ENCODE measurements around the gene VCAN.

VCAN gene

DNA sequence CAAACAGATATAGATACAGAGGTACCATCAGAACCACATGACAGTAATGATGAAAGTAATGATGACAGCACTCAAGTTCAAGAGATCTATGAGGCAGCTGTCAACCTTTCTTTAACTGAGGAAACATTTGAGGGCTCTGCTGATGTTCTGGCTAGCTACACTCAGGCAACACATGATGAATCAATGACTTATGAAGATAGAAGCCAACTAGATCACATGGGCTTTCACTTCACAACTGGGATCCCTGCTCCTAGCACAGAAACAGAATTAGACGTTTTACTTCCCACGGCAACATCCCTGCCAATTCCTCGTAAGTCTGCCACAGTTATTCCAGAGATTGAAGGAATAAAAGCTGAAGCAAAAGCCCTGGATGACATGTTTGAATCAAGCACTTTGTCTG is 69.2 kb downstream of the VCAN start:
- no peak for DNase-seq

DNA sequence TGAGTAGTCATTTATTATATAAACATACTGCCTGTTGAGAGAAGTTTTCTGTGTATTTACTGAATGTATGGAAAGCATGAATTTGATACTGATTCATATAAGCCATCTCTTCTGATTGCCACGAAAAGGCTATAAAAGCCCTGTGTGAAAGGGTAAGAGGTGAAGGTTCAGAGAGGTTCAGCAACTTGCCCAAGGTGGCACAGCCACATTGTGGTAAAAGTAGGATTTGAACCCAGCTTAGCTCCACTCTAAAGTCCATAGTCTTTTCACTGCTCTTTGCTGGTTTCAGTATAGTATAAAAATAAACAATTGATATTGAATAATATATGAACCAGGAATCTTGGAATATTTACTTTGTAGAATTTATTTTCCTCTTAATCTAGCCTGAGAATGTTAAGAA is 71.3 kb downstream of the VCAN start:
- DNase-seq: no peak

DNA sequence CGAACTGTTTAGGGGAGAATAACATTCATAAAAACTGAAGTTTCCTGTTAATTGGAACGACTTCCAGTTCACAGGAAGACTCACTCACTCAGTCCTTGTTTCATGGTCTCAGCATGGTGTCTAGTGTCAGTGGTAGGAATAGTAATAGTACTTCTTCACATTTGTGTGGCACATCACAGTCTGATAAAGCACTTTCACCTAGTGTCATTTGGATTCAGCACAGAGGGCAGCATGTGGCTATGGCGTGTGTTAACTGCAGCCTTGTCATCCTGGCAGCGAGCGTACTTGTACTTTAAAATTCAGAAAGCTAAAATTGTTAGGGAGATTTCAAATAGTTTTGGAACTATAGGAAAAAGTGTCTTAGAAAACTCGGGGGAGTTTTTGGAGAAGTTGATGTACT is 72.4 kb downstream of the VCAN start:
- no peak for DNase-seq

DNA sequence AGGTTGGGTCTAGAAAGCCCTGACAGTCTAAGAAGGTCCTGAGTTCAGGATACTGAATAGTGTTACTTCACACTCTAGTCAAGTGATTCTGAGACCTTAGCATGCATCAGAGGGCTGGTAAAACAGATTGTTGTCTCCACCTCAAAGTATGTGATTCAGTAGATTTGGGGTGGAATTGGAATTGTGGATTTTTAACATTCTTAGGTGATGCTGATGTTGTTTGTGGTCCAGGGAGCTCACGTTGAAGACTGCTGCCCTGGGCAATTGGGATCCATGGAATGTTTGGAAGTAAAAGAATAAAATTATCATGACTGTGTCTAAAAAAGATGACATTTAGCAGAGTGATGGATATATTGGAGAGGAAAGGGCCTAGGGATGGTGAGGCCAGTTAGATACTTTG is 75.6 kb downstream of the VCAN start:
- no peak for DNase-seq

DNA sequence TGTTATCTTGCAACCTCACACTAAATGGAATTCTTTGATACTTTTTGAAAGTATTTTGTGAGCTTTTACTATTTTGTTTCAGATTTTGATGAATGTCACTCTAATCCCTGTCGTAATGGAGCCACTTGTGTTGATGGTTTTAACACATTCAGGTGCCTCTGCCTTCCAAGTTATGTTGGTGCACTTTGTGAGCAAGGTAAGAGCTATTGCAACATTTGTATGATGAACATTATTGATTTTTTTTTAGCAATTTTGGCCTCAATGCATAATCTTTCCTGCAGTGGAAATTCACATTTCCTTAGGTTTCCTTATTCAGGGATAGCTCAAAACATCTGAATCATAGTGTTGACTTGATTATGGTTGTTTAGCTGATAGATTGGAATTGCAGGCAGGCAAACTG is 76.3 kb downstream of the VCAN start:
- no peak for DNase-seq

DNA sequence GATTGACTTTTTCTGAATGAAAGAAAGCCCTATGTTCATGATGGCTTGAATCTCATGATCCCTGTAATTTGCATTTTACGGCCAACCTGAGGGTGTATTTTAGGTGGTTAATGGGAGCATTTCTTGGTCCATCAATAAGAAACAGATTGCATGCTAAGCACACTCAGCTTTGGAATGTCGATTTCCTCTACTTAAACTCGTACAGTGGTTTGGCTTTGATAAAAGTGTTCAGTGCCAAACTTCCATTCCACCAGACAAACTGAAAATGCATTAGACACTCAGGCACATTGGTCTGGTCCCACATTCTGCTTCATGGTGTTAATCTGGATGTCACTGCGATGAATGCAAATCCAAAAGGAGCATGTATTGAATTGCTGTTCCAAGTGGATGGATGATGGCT is 77.0 kb downstream of the VCAN start:
- no peak for DNase-seq

DNA sequence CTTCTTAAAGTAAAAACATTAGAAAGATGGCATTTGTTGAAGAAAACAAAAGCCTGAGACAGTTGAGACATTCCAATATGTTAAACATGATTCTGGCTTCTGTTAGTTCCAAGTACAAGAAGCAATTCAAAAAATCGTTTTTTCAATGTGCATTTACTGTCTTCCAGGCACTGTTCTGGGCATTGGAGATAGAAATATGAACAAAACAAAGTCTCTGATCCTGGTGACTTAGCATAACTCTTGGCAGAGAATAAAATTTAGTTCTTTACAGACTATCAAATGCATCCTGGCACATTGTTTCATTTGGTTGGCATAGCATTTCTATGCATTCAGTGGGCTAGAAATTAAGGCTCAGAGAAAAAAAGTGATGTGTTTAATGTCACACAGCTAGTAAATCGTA is 77.5 kb downstream of the VCAN start:
- no peak for DNase-seq

DNA sequence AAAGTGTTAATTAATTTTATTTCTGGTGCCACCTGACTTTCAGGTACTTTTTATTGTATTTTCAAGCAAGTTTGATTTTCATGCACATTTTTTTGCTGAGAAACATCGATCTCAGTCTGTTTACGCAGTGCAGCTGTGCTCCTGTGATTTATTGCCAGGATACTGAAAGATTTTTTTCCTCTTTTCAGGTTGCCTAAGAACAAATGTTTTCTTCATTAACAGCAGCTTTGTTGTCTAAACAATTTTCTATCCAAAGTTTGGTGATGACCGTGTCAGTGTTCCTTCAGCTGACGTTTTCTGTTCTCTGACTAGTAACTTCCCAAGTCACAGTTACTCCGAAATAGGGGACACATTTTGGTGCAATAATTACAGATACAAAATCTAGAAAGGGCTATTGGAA is 78.1 kb downstream of the VCAN start:
- DNase-seq: no peak

DNA sequence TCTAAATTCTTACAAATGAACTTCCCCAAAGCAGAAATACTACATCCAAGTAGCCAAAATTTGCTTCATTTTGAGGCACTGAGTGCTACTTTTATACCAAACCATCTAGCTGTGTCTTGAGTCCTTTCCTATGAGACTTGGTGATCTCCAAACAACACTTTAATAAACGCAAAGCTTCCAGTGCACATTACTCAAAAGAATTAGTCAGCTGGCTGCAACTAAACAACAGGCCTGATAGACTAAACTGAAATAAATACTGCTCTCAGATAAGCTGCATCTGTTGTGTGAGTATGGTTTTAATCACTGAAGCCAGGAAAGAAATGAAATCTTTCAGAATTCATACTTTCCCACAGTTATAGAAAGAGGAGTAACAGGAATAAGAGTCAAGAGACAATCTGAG is 80.3 kb downstream of the VCAN start:
- no peak for DNase-seq

DNA sequence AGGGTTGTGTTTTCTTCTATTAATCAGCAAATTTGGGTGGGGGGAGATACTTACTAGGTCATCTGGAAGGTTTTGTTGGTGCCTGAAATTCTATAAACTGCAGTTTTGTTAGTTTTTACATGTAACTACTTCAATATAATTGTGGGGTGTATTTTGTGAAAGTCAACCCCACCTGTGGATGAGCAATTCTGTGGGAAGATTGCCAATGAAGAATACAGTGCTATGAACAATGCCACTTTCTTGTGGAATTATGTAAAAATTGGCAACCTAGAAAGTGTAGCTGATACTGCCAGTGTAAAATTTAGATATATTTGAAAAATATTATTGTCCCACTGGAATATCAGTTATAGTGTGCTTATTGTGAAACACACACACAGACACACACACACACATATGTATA is 80.7 kb downstream of the VCAN start:
- no peak for DNase-seq

DNA sequence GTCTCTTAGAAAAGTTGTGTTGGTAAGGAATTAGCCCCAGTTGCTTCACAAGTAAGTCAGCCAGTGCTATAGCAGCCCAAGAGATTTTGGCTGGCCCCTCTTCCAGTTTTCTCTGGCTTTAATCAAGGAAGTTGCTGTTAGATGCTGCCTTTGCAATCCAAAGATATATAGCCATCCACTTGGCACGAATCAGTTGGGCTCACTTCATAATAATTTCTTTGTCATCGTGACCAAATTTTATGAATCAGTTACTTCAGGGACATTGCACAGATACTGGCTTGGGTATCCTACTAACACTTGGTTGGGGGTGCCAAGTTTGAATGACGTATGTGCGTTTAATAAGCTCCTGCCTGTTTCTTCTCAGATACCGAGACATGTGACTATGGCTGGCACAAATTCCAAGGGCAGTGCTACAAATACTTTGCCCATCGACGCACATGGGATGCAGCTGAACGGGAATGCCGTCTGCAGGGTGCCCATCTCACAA is 81.5 kb downstream of the VCAN start:
- no peak for DNase-seq

DNA sequence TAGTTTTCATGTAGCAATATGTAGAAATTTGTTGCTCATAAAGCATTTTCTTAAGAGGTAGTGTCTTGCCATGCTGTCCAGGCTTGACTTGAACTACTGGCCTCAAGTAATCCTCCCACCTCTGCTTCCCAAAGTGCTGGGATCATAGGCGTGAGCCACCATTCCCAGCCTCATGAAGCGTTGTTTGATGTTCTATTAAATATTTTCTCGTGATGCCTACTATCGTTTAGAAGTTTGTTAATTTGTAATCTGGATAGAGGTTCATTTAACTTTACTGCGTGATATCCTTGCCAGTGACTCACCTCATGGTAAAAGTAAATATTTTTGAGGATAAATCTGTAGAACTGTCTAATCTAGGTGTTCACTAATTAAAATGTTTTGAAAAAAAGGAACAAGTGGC is 82.6 kb downstream of the VCAN start:
- DNase-seq: no peak

DNA sequence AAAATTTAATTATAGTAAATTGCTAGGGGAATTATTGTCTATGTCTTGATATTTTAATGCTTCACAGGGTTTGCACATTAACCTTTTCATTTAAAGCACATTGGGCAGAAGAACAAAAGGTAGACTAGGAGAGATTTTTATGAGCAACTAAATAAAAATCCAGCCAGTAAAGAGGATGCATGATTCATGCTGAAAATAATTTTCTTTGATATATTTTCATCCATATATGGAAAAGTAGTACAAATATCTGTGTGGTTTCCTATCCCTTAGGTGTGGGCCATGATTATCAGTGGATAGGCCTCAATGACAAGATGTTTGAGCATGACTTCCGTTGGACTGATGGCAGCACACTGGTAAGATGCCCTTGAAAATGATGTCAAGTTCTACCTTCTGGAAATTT is 83.1 kb downstream of the VCAN start:
- DNase-seq: no peak

DNA sequence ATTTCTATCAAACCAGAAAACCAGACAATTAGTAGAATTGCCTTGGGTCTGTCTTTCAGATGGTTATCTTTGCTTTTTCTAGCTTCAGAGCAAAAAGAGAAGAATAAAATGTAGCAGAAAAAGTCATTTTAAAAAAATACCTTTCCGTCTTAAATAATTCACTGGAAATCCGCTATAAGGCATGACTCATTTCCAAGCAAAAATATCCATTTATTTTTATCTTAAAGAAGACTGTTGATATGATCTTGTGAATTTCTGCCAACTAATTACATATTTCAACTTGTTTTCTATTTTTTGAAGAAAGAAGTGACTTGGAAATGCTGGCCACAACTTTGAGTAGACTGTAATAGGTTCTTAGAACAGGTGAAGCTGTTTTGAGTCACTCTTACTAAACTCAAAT is 83.7 kb downstream of the VCAN start:
- no peak for DNase-seq

DNA sequence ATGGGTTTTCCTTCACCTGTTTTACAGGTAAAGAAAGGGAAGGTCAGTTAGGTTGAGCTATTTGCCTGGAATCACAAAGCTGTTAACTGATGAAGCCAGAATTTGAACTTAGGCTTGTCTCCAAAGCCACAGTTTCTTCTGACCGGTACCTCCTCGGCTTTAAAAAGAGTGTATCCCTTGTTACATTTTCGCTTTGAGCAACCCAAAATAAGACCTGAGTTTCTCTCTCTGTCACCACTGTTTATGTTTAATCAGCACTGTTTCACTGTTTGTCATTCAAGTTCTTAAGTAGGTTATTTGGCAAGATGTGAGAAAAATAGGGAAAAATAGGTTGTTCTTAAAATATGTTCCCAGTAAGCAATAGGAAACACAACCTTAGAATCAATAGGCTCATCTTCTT is 84.6 kb downstream of the VCAN start:
- DNase-seq: no peak

DNA sequence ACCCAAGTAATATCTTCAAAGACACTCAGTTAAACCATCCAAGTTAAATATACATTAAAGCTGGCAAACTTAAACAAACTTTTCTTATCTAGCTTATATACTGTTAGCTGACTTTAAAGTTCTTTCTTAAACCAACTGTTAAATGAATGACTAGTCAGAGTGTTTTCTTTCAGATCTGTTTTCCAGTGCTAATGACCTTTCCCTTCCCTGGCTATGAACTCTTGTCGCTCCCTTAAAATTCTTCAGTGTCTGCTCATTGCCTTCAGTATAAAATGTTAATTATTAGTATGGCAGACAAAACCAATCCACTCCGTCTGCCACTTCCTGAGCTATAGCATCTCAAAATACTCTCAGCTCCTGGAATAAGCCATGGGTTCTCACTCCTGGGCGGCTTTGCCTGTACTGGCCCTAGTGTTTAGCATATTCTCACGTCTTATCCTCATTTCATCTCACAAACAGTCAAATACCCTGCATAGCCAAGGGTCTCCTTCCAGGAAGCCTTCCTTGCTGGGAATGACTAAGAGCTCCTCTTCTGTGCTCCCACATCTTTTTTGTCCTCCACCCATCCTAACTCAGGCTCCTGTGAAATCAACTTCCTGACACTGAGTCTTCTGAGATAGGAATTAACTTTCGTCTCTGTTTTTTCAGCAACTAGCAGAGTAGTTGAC is 87.7 kb downstream of the VCAN start:
- DNase-seq: no peak

DNA sequence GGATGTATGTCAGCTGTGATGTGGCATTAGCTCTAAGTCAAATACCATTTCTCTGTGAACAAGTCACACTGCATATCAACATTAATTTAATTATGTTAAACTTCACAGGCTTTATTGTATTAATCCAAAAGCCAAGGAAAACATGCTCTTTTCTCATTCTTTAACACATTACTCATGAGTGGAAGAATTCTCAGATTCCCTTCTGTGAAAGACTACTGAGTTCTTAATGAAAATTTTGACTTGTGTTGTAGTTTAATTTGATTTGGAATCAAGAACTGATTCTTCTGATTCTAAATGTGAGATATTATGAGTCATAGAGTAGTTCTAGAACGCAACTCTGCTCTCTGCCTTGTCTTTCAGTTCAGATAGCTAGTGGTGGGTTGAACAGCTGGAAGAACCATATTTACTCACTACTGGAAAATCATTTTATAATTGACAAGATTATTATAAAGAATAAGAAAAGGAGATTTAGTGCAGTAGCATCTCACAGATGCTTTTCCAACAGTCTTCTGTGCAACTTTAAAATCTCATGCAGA is 90.6 kb downstream of the VCAN start:
- no peak for DNase-seq

DNA sequence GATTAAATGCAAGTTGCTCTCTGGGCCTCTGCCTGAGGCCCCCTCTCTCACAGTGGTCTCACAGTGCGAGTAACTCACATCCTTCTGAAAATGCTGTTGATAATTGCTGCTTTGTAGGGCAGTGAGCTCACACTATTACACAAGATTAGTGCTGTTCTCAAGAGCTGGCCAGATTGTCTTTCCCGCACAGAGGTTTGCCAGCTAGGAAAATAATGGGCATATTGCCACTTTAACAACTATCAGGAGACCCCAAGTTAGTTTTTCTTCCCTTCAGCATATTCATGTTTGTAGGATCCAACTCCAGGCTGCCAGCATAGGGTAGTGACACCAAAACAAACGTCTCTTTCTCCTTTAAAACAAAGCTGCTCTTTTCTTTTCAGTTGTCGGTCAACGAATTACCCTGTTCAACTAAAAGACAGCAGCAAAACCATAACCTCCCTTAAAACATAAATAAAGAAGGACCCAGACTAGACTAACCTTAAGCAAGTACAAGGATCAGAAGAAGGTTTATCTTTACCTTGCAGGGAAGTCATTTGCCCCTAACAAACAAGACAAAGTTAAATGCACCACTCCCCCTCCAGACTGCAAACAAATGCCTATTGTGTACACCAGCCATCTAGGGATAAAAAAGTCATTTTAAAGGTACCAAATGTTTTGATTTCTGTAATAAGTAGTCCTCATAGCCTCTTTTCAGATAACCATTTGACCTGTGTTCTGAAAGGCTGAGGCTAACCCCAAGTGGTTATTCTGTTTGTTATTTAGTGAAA is 91.4 kb downstream of the VCAN start:
- DNase-seq: no peak

DNA sequence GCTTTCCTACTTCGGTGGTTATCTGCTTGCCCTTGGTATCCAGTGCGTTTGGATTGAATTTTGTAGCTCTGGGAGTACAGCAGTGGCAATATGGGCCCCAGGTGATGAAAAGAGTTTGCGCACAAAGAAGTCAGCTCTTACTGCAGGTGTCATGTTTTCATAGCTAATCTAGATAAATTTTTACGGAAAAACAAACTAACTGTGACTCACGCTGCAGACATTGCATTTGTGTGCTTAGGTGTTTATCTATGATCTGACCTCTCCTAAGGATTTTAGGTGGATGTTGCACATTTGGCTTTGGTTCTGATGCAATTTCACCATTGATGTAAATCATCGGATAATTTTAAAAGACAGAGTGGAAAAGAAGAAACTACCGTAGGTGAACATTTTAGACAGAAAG is 92.1 kb downstream of the VCAN start:
- no peak for DNase-seq

DNA sequence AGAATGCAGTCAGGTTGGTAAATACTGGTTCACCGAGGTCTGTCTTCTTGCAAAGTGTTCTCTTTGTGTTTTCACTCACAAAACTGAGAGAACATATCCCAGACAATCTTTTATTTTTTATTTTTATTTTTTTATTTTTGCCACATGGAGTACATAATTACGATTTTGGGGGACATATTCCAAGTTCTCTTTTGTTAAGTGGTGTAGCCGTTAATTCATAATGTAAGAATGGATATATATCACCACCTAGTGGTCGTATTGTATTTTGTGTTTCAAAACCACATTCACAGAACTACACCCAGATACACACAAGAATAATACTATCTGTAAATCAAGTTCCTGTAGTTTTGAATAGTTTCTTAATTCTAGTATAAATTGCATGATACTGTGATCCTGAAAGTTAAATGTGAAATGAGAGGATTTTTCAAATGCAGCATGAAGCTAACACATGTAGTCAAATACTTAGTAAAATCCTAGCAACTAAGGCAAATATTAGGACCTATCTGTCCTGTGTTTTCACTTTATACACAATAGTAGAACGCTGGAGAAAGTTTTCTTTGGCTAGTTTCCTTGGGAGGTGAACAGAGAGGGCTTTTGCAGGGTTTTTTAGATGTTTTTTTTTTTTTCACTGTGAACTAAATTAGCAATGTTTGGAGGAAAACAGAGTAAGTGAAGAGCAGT is 92.7 kb downstream of the VCAN start:
- DNase-seq: peak; percentile 25

DNA sequence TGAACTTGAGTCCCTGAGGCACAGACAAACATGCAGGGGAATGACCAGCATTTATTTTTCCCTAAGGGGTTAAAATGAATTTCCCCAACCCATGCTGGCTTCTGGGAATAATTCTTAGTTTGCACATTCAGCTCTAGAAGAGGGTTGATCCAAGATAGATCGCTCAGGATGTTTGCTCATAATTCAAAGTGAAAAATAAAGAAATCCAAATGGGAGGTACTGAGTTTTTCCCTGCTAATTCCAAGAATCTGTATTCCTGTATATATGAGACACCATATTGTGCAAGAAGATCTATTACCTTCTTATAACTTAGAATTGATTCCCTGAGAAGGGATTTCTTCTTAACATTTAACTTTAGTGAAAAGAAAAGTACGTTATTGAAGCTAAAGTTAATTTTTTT is 96.2 kb downstream of the VCAN start:
- DNase-seq: no peak

DNA sequence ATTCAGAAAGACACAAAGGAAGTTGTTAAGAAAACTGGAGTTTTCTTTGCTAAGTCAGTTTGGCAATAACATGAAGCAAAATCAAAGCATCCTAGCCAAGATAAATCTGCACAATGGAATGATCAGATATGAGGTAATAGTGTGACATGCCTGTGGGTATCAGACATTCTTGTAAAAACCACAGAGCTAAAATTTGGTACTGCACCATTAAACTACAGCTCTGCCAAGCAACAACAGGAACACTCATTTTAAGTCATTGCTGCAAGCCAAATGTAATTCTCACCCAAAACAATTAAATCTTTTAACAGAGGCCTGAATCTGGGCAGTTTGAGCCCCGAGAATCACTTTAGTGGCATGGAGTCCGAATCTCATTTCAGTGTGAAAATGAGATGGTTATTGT is 96.6 kb downstream of the VCAN start:
- DNase-seq: no peak

DNA sequence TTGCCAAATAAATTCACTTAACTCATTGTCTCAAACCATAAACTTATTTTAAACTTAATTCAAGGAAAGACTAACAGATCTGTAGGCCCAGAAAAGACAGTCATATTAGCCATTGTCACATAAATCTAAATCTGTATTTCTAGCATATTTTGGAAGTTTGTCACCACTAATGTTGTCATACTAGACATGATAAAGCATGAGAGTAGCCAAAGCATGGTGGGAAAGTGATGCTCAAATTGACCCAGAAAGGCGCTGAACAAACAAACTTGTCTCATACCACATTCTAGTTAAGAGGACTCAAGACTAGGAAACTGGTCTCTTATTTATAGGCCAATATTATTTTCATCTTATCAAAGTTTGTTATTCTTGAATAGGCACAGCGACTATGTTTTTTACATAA is 99.4 kb downstream of the VCAN start:
- DNase-seq: no peak

DNA sequence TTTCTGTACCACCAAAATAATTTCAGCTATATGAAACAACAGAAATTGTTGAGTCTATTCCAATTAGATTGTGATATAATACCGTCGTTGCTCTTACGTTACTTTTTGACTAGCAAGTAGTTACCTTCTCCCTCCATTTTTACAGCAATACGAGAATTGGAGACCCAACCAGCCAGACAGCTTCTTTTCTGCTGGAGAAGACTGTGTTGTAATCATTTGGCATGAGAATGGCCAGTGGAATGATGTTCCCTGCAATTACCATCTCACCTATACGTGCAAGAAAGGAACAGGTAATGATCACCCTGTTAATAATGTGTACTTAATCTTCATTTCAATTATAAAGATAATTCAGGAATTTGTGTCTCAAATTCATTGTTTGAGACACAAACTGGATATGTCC is 100.7 kb downstream of the VCAN start:
- DNase-seq: no peak
